Parathyroid adenoma (tissue), 2 donors: Measurements from ENCODE around the gene SLC66A3.

Experiments
- H2AFZ ChIP-seq: fragments of 300-600 bp; sonication (generic); one replicate; pipeline ENCODE4 v1.7.0; 2017; ENCODE audit warnings: antibody characterized with exemption, mild to moderate bottlenecking
- H3K27ac ChIP-seq: fragments of 300-600 bp; sonication (generic); one replicate; pipeline ENCODE4 v1.7.0; 2017
- H3K27me3 ChIP-seq: fragments of 300-600 bp; sonication (generic); one replicate; pipeline ENCODE4 v1.7.0; 2017; ENCODE audit warnings: low read length; ENCODE audit not compliant: control insufficient read depth, insufficient read depth
- H3K36me3 ChIP-seq: fragments of 300-600 bp; sonication (generic); one replicate; pipeline ENCODE4 v1.7.0; 2017; ENCODE audit warnings: low read length; ENCODE audit not compliant: control insufficient read depth, insufficient read depth
- H3K4me1 ChIP-seq: fragments of 300-600 bp; sonication (generic); one replicate; pipeline ENCODE4 v1.7.0; 2017; ENCODE audit warnings: control low read depth
- H3K4me2 ChIP-seq: fragments of 300-600 bp; sonication (generic); one replicate; pipeline ENCODE4 v1.7.0; 2017; ENCODE audit warnings: low read length
- H3K4me3 ChIP-seq: fragments of 300-600 bp; sonication (generic); one replicate; pipeline ENCODE4 v1.7.0; 2017; ENCODE audit warnings: low read depth, low read length
- H3K79me2 ChIP-seq: fragments of 300-600 bp; sonication (generic); one replicate; pipeline ENCODE4 v1.7.0; 2017; ENCODE audit warnings: control low read depth
- H3K9ac ChIP-seq: fragments of 300-600 bp; sonication (generic); one replicate; pipeline ENCODE4 v1.7.0; 2017; ENCODE audit warnings: mild to moderate bottlenecking
- H3K9me3 ChIP-seq: fragments of 300-600 bp; sonication (generic); one replicate; pipeline ENCODE4 v1.7.0; 2017; ENCODE audit warnings: low read length; ENCODE audit not compliant: control insufficient read depth
- TF ChIP-seq, protein P1 (sequence below): fragments of 300-600 bp; sonication (generic); IDR thresholded peaks from one replicate; pipeline ENCODE4 v1.7.0; 2017; ENCODE audit warnings: antibody characterized with exemption, mild to moderate bottlenecking
- donor health status: primary hyperparathyroidism.

Gene SLC66A3

DNA sequence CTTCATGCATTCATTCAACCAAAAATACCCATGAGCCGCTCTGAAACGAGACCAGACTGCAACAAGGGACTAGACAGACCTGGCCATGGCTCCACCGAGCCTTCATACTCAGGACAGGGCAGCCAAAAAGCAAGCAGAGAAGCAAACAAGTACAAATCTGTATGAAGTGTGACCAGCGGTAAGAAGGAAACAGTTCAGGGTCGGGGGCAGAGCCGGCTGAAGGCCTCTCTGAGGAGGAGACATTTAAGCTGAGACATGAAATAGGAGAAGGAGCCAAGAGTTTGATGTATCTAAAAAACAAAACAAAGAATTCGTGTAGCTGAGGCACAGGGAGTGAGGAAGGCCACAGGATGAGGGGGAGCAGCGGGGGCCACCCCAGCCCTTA is 21.3 kb upstream of the SLC66A3 start:
- no peaks in the 10 kb centered on the region for H3K36me3 ChIP-seq
- H3K4me1 ChIP-seq, result peaks cover 3% of the 10 kb centered on the region
- TF ChIP-seq, protein P1, sequence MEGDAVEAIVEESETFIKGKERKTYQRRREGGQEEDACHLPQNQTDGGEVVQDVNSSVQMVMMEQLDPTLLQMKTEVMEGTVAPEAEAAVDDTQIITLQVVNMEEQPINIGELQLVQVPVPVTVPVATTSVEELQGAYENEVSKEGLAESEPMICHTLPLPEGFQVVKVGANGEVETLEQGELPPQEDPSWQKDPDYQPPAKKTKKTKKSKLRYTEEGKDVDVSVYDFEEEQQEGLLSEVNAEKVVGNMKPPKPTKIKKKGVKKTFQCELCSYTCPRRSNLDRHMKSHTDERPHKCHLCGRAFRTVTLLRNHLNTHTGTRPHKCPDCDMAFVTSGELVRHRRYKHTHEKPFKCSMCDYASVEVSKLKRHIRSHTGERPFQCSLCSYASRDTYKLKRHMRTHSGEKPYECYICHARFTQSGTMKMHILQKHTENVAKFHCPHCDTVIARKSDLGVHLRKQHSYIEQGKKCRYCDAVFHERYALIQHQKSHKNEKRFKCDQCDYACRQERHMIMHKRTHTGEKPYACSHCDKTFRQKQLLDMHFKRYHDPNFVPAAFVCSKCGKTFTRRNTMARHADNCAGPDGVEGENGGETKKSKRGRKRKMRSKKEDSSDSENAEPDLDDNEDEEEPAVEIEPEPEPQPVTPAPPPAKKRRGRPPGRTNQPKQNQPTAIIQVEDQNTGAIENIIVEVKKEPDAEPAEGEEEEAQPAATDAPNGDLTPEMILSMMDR, result no peak
- no peaks in the 10 kb centered on the region for H3K9me3 ChIP-seq
- no peak overlapping the region for H3K9ac ChIP-seq
- H3K27me3 ChIP-seq, result no peaks in the 10 kb centered on the region
- no peak overlapping the region for H3K4me2 ChIP-seq
- no peak overlapping the region for H3K27ac ChIP-seq
- H2AFZ ChIP-seq, result peak overlapping the region; percentile 1
- H3K4me3 ChIP-seq, result no peak overlapping the region
- no peaks in the 10 kb centered on the region for H3K79me2 ChIP-seq

DNA sequence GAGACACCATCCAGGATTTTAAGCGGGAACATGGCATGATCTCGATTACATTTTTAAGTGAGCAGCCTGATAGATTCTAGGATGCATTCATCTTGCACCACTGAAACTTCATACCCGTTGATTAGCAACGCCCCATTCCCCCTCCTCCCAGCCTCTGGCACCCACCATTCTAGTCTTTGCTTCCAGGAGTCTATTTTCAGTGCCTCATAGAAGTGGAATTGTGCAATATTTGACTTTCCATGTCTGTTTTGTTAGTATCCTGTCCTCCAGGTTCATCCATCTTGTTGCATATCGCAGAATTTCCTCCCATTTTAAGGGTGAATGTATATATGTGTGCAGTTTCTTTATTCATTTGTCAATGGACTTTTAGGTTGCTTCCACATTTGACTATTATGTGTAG is 20.9 kb upstream of the SLC66A3 start:
- Histone ChIP-seq H3K9me3 (no peaks in the 10 kb centered on the region), H3K4me2 (no peak overlapping the region), H3K27me3 (no peaks in the 10 kb centered on the region), H2AFZ (no peak overlapping the region), H3K36me3 (no peaks in the 10 kb centered on the region), H3K4me1 (peaks cover 3% of the 10 kb centered on the region), H3K4me3 (no peak overlapping the region), H3K9ac (no peak overlapping the region), H3K79me2 (no peaks in the 10 kb centered on the region), H3K27ac (no peak overlapping the region)
- TF ChIP-seq, protein P1, result no peak

DNA sequence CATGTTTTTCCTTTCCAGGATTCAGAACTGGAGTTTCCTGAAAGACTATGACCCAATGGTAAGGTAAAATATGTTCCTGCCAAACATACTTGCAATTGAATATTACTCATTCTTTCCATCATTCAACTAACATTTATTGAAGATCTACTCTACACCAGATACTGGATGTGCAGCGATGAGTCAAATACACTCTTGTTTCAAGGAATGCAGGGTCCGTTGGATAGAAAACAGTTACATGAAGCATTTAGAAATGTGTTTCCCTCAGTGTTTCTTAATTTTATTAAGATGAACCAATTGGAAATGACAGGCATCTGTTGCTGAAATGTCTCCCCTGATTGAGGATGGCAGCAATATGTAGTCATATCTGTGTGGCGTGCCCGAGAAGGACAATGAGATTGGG is 14.8 kb upstream of the SLC66A3 start:
- H3K27me3 ChIP-seq, result no peaks in the 10 kb centered on the region
- H3K4me2 ChIP-seq, result no peak overlapping the region
- no peaks in the 10 kb centered on the region for H3K9me3 ChIP-seq
- no peaks in the 10 kb centered on the region for H3K79me2 ChIP-seq
- TF ChIP-seq, protein P1, result no peak
- H3K27ac ChIP-seq, result no peak overlapping the region
- no peak overlapping the region for H2AFZ ChIP-seq
- H3K4me1 ChIP-seq, result peaks cover 6% of the 10 kb centered on the region
- H3K36me3 ChIP-seq, result no peaks in the 10 kb centered on the region
- no peak overlapping the region for H3K4me3 ChIP-seq
- no peak overlapping the region for H3K9ac ChIP-seq

DNA sequence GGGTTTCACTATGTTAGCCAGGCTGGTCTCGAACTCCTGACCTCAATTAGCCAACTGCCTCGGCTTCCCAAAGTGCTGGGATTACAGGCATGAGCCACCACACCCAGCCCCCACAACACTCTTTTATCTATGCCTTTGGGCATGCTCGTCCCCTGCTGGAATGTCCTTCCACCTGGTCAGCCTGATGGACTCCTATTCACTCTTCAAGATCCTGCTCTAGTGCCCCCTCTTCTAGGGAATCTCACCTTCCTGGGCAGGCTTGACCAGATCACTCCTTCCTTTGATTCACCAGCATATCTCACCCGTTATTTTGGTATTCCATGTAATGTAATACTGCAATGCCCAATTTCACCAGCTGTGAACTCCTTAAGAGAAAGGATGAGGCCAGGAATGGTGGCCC is 13.9 kb upstream of the SLC66A3 start:
- H3K9ac ChIP-seq, result no peak overlapping the region
- H3K79me2 ChIP-seq, result no peaks in the 10 kb centered on the region
- H3K4me3 ChIP-seq, result no peak overlapping the region
- peaks cover 3% of the 10 kb centered on the region for H3K4me1 ChIP-seq
- H3K27ac ChIP-seq, result no peak overlapping the region
- no peak overlapping the region for H2AFZ ChIP-seq
- H3K9me3 ChIP-seq, result no peaks in the 10 kb centered on the region
- TF ChIP-seq, protein P1, result no peak
- H3K27me3 ChIP-seq, result no peaks in the 10 kb centered on the region
- H3K4me2 ChIP-seq, result no peak overlapping the region
- no peaks in the 10 kb centered on the region for H3K36me3 ChIP-seq

DNA sequence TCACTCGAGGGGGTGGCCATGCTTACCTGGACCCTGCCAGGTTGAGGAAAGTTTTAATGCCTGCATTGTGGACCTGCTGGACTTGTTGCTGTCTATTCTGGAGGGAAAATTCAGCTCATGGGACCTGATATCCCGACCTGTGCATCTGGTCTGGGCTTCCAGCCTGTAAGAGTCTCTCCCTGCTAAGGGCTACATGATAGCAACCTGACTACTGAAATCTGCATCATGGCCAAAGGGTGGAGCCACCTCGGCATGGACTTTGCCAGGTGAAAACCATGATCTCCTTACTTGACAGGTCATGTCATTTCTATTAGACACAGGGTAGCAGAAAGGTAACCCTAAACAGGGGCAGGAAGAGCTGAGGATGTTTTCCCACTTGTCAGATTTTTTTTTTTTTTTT is 12.9 kb upstream of the SLC66A3 start:
- Histone ChIP-seq H3K4me1 (peaks cover 3% of the 10 kb centered on the region), H3K79me2 (no peaks in the 10 kb centered on the region), H3K27me3 (no peaks in the 10 kb centered on the region), H3K27ac (no peak overlapping the region), H3K4me2 (no peak overlapping the region), H2AFZ (no peak overlapping the region), H3K9ac (no peak overlapping the region), H3K9me3 (no peaks in the 10 kb centered on the region), H3K4me3 (no peak overlapping the region), H3K36me3 (no peaks in the 10 kb centered on the region)
- TF ChIP-seq, protein P1, result no peak
